ENCODE results near the gene ITIH1. TPM values are rescaled to one million over a fixed set of nuclear protein-coding genes. Genes with fewer than 3 reads are reported as not detected.

Gene ITIH1
- total RNA-seq, 1 experiment from 2014 or later = not detected

- Histone ChIP-seq H4K8ac (replicated peaks; ENCODE audit: insufficient read length, low read depth, low read length) (no peak overlapping the region), H2BK20ac (ENCODE audit: low read depth, low read length, poor library complexity, severe bottlenecking) (no peak overlapping the region), H3K4me1 (ENCODE audit: insufficient read depth, low read length) (no peaks in the 10 kb centered on the region), H3K4ac (ENCODE audit: low read depth, low read length) (no peak overlapping the region), H3K18ac (ENCODE audit: insufficient read length, low read depth, low read length) (no peak overlapping the region), H3T11ph (ENCODE audit: low read length) (no peak overlapping the region), H3K14ac (ENCODE audit: insufficient read depth, low read length) (no peak overlapping the region), H2BK5ac (ENCODE audit: insufficient read length, low read length) (no peak overlapping the region), H3K27ac (ENCODE audit: insufficient read length, low read depth, low read length) (no peak overlapping the region), H2BK15ac (ENCODE audit: low read depth, low read length) (no peak overlapping the region), H2BK12ac (ENCODE audit: insufficient read length, low read depth, low read length) (no peak overlapping the region), H4K5ac (ENCODE audit: insufficient read length, low read depth, low read length) (no peak overlapping the region), H3K56ac (ENCODE audit: insufficient read length, low read depth, low read length) (no peak overlapping the region), H3K79me1 (ENCODE audit: insufficient read depth, low read depth, low read length, poor library complexity, severe bottlenecking) (no peaks in the 10 kb centered on the region), H3K9ac (ENCODE audit: extremely low read depth, insufficient read length, low read length) (no peak overlapping the region), H3K79me2 (ENCODE audit: insufficient read depth, low read length) (no peaks in the 10 kb centered on the region), H4K20me1 (ENCODE audit: control insufficient read depth, insufficient read depth, insufficient read length) (no peaks in the 10 kb centered on the region), H2BK120ac (ENCODE audit: low read depth, low read length, poor library complexity, severe bottlenecking) (no peak overlapping the region), H3K9me3 (ENCODE audit: control insufficient read depth, low read depth, low read length) (no peaks in the 10 kb centered on the region), H2AK5ac (ENCODE audit: insufficient read length, low read length) (no peak overlapping the region), H3K27me3 (ENCODE audit: insufficient read depth, low read length) (no peaks in the 10 kb centered on the region; the same call in 1 of the 2 replicates), H3K23ac (ENCODE audit: insufficient read length, low read depth, low read length) (no peak overlapping the region), H3K23me2 (ENCODE audit: insufficient read length, low read depth, low read length, poor library complexity, severe bottlenecking) (no peaks in the 10 kb centered on the region), H3K4me2 (ENCODE audit: insufficient read depth, insufficient read length, low read length) (no peak overlapping the region), H2AFZ (ENCODE audit: low read length) (no peak overlapping the region), H4K91ac (ENCODE audit: insufficient read length, low read depth, low read length) (no peak overlapping the region)
- Mint-ChIP-seq H3K36me3 (ENCODE audit: insufficient read depth in 1 of 3, low read depth in 3 of 3) (no peaks in the 10 kb centered on the region; a peak in 1 of 7 replicates), H3K27me3 (ENCODE audit: low read depth) (no peaks in the 10 kb centered on the region; the same call in 1 of the 2 replicates), H3K27ac (no peak overlapping the region), H3K9me3 (no peaks in the 10 kb centered on the region), H3K4me3 (no peak overlapping the region), H3K4me1 (peaks cover 15 to 29% of the 10 kb centered on the region in 2 experiments)
- WGBS (ENCODE audit: extremely low coverage, insufficient read length, low lambda C conversion rate) = no CpG with 5 or more reads among the region's 10 CpGs
- DNase-seq = no peak
- no peak for TF ChIP-seq CTCF (conservative IDR thresholded peaks at IDR 0.05)
Measured at GRCh38 chr3:52829906-52830463, 52.6 kb downstream of the ITIH1 start.
